Skeletal muscle cell (primary cell): ENCODE results near the gene CTRB2.
"Not testable (repeated sequence)": the region's sequence is repeated elsewhere in the genome, so short reads cannot be mapped to it uniquely, and the experiment has no call there.

Experiments
- DNase-seq: peaks from one replicate; pipeline ENCODE4 v3.0.0-alpha.2; 2010; ENCODE audit warnings: low read depth
- H3K4me3 ChIP-seq: 2 replicates; pipeline ENCODE4 v1.5.1; 2011; ENCODE audit warnings: low read depth, mild to moderate bottlenecking, control low read depth, low read length, moderate library complexity

Gene CTRB2

GRCh38 chr16:75229172-75230031, 22.4 kb upstream of the CTRB2 start:
- DNase-seq = no peak
- no peak overlapping the region for H3K4me3 ChIP-seq

DNA sequence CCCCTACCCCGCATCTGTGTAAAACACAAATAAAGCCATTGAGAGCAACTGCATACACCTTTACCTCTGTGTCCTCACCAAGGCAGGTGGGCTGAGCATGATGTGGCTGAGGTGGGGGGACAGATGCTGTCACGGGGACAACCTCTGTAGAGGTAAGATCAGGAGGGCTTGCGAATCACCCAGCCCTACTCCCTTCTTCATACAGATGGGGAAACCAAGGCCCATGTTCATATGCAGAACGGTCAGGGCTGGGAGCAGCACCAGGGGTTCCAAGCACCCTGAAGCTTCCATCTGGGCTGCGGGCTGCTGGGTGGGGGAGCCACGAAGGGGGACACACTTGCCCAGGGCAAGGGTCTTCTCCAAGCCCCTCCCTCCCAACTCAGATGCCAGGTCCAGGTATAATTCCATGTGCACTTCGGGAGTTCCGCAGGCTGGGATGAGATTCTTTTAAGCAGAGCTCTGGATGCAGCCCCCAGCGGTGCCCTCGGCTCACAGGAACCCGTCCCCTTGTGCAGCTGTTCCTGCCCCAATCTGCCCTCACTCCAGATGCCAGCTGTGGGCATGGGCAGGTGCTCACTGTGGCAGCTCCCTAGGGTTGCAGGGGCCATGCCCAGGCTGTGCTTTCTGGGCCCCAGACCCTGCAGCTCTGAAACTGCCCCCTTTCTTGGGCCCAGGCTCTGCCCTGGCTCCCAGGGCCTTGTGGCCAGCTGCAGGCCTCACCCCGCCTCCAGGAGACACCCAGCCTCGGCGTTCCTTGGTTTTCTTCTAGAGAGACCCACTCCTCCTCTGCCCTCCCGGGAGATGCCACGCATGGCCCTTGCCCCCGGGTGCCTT, 21.4 kb upstream of the CTRB2 start:
- DNase-seq = no peak
- no peak overlapping the region for H3K4me3 ChIP-seq

DNA sequence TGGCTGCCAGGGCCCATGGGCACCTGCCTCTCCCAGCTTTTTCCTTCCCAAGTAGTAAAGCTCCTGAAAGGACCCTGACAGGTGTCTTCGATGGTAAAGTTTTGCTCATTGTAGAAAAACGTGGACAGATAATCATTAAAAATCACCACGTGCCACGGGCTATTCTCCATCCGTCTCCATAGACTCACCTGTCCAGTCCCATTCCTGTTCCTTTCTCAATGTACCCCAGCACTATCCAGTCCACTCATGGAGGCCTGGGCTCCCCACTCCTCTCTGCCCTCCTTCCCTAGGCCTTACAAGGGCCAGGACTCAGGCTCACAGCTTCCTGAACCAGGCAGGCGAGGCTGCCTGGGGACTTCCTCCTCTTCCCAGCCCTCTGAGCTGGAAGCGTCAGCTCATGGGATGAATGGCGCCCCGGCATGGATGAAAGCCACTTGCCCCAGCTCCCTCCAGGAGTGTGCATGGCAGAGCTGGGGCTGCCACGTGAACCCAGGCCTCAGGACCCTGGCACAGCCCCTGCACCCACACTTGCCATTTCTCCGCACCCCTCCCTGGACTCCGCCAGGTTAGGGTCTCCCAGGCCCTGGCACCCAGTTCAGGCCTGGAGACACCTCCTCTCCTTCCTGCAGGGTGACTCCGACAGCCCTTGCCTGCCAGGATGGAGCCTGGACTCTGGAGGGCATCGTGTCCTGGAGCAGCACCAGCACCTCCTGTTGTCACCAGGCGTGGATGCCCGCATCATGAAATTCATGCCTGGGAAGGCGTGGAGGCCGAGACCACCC, 20.6 kb upstream of the CTRB2 start:
- no peak overlapping the region for H3K4me3 ChIP-seq
- DNase-seq = no peak

- no peak overlapping the region for H3K4me3 ChIP-seq
- no peak for DNase-seq
Observed at GRCh38 chr16:75226550-75227360, 19.8 kb upstream of the CTRB2 start.

DNA sequence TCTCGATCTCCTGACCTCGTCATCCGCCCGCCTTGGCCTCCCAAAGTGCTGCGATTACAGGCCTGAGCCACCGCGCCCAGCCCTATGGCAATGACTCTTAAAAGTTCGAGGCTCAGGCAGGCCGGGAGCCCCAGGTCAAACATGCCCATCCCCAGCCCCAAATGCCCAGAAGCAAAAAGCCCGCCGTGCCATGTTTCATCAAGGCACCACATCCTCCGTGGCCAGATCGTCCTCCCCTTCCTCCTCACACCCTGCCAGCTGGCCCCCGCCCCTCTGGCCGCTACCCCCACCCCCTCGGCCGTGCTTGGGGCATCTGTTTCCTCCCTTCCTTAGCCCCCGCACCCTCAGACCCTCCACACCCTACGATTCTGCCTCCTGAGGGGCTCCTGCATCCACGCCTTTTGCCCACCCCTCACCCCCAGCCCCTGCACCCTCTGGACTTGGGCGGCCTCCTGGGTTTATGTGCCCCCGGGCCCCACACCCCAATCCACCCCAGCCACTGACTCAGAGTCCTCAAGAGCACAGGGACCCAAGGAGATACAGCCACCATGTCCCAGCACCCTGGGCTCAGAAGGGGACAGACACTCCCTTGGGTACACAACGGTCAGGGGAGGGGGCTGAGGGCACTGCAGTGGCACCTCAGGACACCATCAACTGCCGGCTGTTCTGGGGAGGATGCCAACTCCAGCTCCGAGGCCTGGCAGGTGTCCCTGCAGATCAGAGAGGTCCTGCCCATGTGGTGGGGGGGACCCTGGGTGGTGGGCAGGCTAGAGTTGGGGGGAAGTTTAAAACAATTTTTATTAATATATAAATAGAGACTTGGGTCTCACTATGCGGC, 18.9 kb upstream of the CTRB2 start:
- DNase-seq = no peak

GRCh38 chr16:75225092-75225491, 18.1 kb upstream of the CTRB2 start:
- no peak for DNase-seq
- no peak overlapping the region for H3K4me3 ChIP-seq

More for the DNA sequence above, 18.9 kb upstream of the CTRB2 start:
- no peak overlapping the region for H3K4me3 ChIP-seq

DNA sequence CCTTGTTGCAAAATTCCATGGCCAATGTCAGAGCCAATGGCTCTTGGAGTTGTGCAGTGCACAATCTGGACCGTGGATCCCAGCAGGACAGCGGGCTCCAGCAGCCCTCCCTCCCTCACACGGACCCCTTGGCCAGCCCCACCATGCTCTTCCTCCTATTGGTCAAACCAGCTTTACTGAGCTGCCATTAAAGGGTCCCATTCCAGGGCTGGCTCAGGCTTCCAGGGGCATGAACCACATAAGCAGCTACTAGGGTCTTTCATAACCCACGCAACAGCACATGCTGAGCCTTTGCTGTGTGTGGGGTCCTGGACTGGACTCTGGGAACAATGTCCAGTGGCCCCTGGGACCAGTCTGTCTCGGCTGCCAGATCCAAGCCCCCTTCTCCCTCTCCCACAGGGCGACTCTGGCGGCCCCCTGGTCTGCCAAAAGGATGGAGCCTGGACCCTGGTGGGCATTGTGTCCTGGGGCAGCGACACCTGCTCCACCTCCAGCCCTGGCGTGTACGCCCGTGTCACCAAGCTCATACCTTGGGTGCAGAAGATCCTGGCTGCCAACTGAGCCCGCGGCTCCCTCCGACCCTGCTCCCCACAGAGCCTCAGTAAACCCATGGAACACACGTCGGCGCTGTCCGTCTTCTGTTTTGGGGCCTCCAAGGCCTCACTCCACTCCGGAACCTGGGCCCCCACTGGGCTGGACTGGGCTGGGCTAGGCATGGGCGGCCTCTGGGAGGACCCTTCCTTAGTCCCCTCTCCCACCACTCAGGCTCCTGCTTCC, 17.5 kb upstream of the CTRB2 start:
- no peak overlapping the region for H3K4me3 ChIP-seq
- DNase-seq = no peak

DNA sequence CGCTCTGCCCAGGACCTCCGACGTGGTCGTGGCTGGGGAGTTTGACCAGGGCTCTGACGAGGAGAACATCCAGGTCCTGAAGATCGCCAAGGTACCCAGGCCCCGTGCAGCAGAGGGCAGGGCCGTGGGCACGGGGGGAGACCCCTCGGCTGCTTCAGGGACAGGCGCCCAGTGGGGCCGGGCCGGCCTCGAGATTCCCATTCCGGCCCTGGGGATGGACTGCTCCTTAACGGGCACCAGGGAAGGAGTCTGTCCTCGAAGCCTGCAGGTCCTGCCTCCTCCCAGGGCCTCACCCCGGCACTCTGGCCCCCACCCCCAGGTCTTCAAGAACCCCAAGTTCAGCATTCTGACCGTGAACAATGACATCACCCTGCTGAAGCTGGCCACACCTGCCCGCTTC, 16.2 kb upstream of the CTRB2 start:
- not testable (repeated sequence) for H3K4me3 ChIP-seq, DNase-seq

GRCh38 chr16:75222271-75222783, 15.4 kb upstream of the CTRB2 start:
- H3K4me3 ChIP-seq = no peak overlapping the region
- no peak for DNase-seq

DNA sequence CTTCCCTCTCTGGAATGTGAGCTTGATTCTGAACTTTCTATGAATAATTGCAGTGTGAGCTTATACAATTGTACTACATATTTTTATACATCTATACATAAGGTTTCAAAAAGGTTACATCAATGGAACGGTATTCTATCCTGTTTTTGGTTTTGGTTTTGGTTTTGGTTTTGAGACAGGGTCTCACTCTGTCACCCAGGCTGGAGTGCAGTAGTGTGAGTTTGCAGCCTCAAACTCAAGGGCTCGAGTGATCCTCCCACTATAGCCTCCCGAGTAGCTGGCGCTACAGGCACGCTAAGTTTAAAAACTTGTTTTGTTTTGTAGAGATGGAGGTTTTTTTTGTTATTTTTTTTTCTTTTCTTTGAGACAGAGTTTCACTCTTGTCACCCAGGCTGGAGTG, 12.9 kb upstream of the CTRB2 start:
- DNase-seq = no peak
- H3K4me3 ChIP-seq = no peak overlapping the region

GRCh38 chr16:75219088-75219487, 12.1 kb upstream of the CTRB2 start:
- no peak for DNase-seq

GRCh38 chr16:75218256-75219076, 11.5 kb upstream of the CTRB2 start, which contains the start of gene CTRB1:
Gene CTRB1, plus strand, starts transcription at chr16:75218988. Its CDS starts 20 bp downstream, at chr16:75219008.
- DNase-seq = no peak
- no peak within 1 kb of the TSS for H3K4me3 ChIP-seq

More at GRCh38 chr16:75219088-75219487, 12.1 kb upstream of the CTRB2 start:
- no peak overlapping the region for H3K4me3 ChIP-seq

- no peak for DNase-seq
- H3K4me3 ChIP-seq = no peak overlapping the region
Observed at GRCh38 chr16:75217389-75217851, 10.5 kb upstream of the CTRB2 start.

DNA sequence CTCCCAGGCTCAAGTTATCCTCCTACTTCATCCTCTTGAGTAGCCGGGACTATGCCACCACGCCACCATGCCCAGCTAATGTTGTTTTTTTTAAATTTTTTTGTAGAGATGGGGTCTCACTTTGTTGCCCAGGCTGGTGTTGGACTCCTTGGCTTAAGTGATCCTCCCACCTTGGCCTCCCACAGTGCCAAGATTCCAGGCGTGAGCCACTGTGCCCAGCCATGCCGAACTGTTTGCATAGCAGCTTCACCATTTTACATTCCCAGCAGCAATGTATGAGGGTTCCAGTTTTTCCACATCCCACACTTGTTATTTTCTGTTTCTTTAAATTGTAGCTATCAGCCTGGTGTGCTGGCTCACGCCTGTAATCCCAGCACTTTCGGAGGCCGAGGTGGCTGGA, 9.6 kb upstream of the CTRB2 start:
- no peak for DNase-seq
- H3K4me3 ChIP-seq = no peak overlapping the region

- H3K4me3 ChIP-seq = no peak overlapping the region
- DNase-seq = no peak
Observed at GRCh38 chr16:75216127-75216526, 9.2 kb upstream of the CTRB2 start.

DNA sequence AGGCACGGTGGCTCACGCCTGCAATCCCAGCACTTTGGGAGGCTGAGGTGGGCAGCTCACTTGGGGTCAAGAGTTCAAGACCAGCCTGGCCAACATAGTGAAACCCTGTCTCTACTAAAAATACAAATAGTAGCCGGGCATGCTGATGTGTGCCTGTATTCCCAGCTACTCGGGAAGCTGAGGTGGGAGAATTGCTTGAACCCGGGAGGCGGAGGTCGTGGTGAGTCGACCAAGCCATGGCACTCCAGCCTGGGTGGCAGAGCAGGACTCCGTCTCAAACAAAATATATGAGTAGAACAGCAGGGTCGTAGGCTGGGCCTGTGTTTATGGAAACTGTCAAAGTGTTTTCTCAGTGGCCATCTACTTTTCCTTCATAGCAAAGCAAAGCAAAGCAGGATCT, 4.3 kb upstream of the CTRB2 start:
- not testable (repeated sequence) for DNase-seq, H3K4me3 ChIP-seq
